MM.1S (cell line): Measurements from ENCODE around the gene CACNG7.

Source experiments
- CTCF ChIP-seq: fragments of 300-600 bp; sonication (generic); IDR thresholded peaks from 2 replicates; pipeline ENCODE4 v1.5.1; 2016; ENCODE audit warnings: antibody characterized with exemption, low read length, mixed read lengths
- EZH2phosphoT487 ChIP-seq: fragments of 300-600 bp; sonication (generic); IDR thresholded peaks from 2 replicates; pipeline ENCODE4 v1.6.1; 2018; ENCODE audit warnings: antibody characterized with exemption, low read length

GRCh38 chr19:53894707-53895106 is 14.4 kb upstream of the CACNG7 start:
- TF ChIP-seq CTCF, result no peak
- no peak for TF ChIP-seq EZH2phosphoT487
